ENCODE data around the gene ELMO2.

ELMO2 gene

GRCh38 chr20:46434597-46434996 is 28.2 kb upstream of the ELMO2 start:
- H3K27me3 ChIP-seq (replicated peaks in 2 of 5; ENCODE audit: control insufficient read depth in 4 of 5, insufficient read depth in 5 of 5, low read length in 4 of 5) = peaks cover 0 to 6% (median 0%) of the 10 kb centered on the region in 5 experiments
- CTCF ChIA-PET = interaction anchor here (1.0 to 2.1 kb wide), 3 partner anchors 8 to 307 kb away, joined by 3 to 7 read pairs (median 4); no protein-coding TSS in a partner anchor
- POLR2A ChIA-PET = no interaction called here
- no peak overlapping the region for H3K27ac ChIP-seq (ENCODE audit: insufficient read depth in 1 of 2, low read depth in 1 of 2, low read length in 2 of 2, poor library complexity in 1 of 2, severe bottlenecking in 2 of 2)
- no peak overlapping the region for H3K4me3 ChIP-seq (ENCODE audit: control insufficient read depth in 1 of 7, extremely low read depth in 1 of 7, insufficient read depth in 4 of 7, low read depth in 2 of 7, low read length in 6 of 7)
- no peaks in the 10 kb centered on the region for H3K36me3 ChIP-seq (ENCODE audit: control insufficient read depth in 4 of 4, insufficient read depth in 4 of 4, low read length in 3 of 4)
- H3K9me3 ChIP-seq (ENCODE audit: control extremely low read depth in 1 of 5, control insufficient read depth in 4 of 5, insufficient read depth in 2 of 5, low read depth in 1 of 5, low read length in 4 of 5) = no peaks in the 10 kb centered on the region
- no peak for DNase-seq
- no peaks in the 10 kb centered on the region for H3K4me1 ChIP-seq (ENCODE audit: control extremely low read depth in 1 of 4, control insufficient read depth in 4 of 4, insufficient read depth in 4 of 4, low read length in 3 of 4)

DNA sequence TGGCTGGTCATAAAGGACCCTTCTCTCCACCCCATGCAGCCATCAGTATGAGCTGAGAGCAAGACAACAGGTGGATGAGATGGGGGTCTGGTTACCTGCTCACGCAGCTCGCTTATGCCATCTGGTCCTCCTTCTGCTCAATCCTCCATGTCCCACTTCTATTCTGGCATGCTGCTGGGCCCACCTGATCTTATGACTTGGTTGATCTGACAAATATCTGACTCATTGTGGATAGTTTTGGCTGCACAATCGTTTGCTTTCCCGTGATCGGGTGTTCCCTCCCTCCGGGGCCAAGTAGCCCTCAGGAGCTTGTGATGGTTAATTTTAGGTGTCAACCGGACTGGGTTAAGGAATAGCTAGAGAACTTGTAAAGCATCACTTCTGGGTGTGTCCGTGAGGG is 26.6 kb upstream of the ELMO2 start:
- H3K27me3 ChIP-seq (replicated peaks in 2 of 5; ENCODE audit: control insufficient read depth in 4 of 5, insufficient read depth in 5 of 5, low read length in 4 of 5) = peaks cover 0 to 6% (median 0%) of the 10 kb centered on the region in 5 experiments
- no peak overlapping the region for H3K27ac ChIP-seq (ENCODE audit: insufficient read depth in 1 of 2, low read depth in 1 of 2, low read length in 2 of 2, poor library complexity in 1 of 2, severe bottlenecking in 2 of 2)
- no peak for DNase-seq
- POLR2A ChIA-PET = no interaction called here
- CTCF ChIA-PET = interaction anchor here (0.5 to 2.1 kb wide), 5 partner anchors 9 to 229 kb away, joined by 3 to 7 read pairs (median 4); no protein-coding TSS in a partner anchor
- H3K4me3 ChIP-seq (ENCODE audit: control insufficient read depth in 1 of 7, extremely low read depth in 1 of 7, insufficient read depth in 4 of 7, low read depth in 2 of 7, low read length in 6 of 7) = no peak overlapping the region
- no peaks in the 10 kb centered on the region for H3K4me1 ChIP-seq (ENCODE audit: control extremely low read depth in 1 of 4, control insufficient read depth in 4 of 4, insufficient read depth in 4 of 4, low read length in 3 of 4)
- no peaks in the 10 kb centered on the region for H3K36me3 ChIP-seq (ENCODE audit: control insufficient read depth in 4 of 4, insufficient read depth in 4 of 4, low read length in 3 of 4)
- 94% methylated on average over 8 of the region's 8 CpGs for WGBS (ENCODE audit: insufficient coverage)
- no peaks in the 10 kb centered on the region for H3K9me3 ChIP-seq (ENCODE audit: control extremely low read depth in 1 of 5, control insufficient read depth in 4 of 5, insufficient read depth in 2 of 5, low read depth in 1 of 5, low read length in 4 of 5)

GRCh38 chr20:46430921-46431712 is 24.7 kb upstream of the ELMO2 start:
- Histone ChIP-seq H3K27ac (ENCODE audit: insufficient read depth in 1 of 2, low read depth in 1 of 2, low read length in 2 of 2, poor library complexity in 1 of 2, severe bottlenecking in 2 of 2) (no peak overlapping the region), H3K27me3 (replicated peaks in 2 of 5; ENCODE audit: control insufficient read depth in 4 of 5, insufficient read depth in 5 of 5, low read length in 4 of 5) (peaks cover 0 to 6% (median 0%) of the 10 kb centered on the region in 5 experiments), H3K4me1 (ENCODE audit: control extremely low read depth in 1 of 4, control insufficient read depth in 4 of 4, insufficient read depth in 4 of 4, low read length in 3 of 4) (no peaks in the 10 kb centered on the region), H3K36me3 (ENCODE audit: control insufficient read depth in 4 of 4, insufficient read depth in 4 of 4, low read length in 3 of 4) (no peaks in the 10 kb centered on the region), H3K4me3 (ENCODE audit: control insufficient read depth in 1 of 7, extremely low read depth in 1 of 7, insufficient read depth in 4 of 7, low read depth in 2 of 7, low read length in 6 of 7) (no peak overlapping the region), H3K9me3 (ENCODE audit: control extremely low read depth in 1 of 5, control insufficient read depth in 4 of 5, insufficient read depth in 2 of 5, low read depth in 1 of 5, low read length in 4 of 5) (peaks cover 0 to 5% (median 0%) of the 10 kb centered on the region in 5 experiments)
- ChIA-PET CTCF (interaction anchor here (1.1 kb wide), 1 partner anchor 304 kb away, joined by 3 read pairs; no protein-coding TSS in a partner anchor), POLR2A (no interaction called here)
- no peak for DNase-seq
- WGBS (ENCODE audit: insufficient coverage) = 94% methylated on average over 13 of the region's 15 CpGs

DNA sequence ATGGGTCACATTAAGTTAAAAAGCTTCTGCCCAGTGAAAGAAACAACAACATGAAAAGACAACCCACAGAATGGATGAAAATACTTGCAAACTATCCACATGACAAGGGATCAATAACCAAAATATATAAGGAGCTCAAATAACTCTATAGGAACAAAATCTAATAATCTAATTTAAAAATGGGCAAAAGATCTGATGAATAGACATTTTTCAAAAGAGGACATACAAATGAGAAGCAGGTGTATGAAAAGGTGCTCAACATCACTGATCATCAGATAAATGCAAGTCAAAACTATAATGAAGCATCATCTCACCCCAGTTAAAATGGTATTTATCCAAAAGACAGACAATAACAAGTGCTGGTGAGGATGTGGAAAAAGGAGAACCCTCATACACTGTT is 21.0 kb upstream of the ELMO2 start:
- peaks cover 0 to 8% (median 0%) of the 10 kb centered on the region in 5 experiments for H3K27me3 ChIP-seq (replicated peaks in 2 of 5; ENCODE audit: control insufficient read depth in 4 of 5, insufficient read depth in 5 of 5, low read length in 4 of 5)
- H3K9me3 ChIP-seq (ENCODE audit: control extremely low read depth in 1 of 5, control insufficient read depth in 4 of 5, insufficient read depth in 2 of 5, low read depth in 1 of 5, low read length in 4 of 5) = peaks cover 0 to 5% (median 0%) of the 10 kb centered on the region in 5 experiments
- no peak overlapping the region for H3K27ac ChIP-seq (ENCODE audit: insufficient read depth in 1 of 2, low read depth in 1 of 2, low read length in 2 of 2, poor library complexity in 1 of 2, severe bottlenecking in 2 of 2)
- no peak for DNase-seq
- H3K36me3 ChIP-seq (ENCODE audit: control insufficient read depth in 4 of 4, insufficient read depth in 4 of 4, low read length in 3 of 4) = no peaks in the 10 kb centered on the region
- H3K4me3 ChIP-seq (ENCODE audit: control insufficient read depth in 1 of 7, extremely low read depth in 1 of 7, insufficient read depth in 4 of 7, low read depth in 2 of 7, low read length in 6 of 7) = no peak overlapping the region
- POLR2A ChIA-PET = no interaction called here
- CTCF ChIA-PET = interaction anchor here (0.9 to 1.1 kb wide), 2 partner anchors 69 to 122 kb away, joined by 3 to 5 read pairs; no protein-coding TSS in a partner anchor
- no peaks in the 10 kb centered on the region for H3K4me1 ChIP-seq (ENCODE audit: control extremely low read depth in 1 of 4, control insufficient read depth in 4 of 4, insufficient read depth in 4 of 4, low read length in 3 of 4)

- no peak overlapping the region for H3K27ac ChIP-seq (ENCODE audit: insufficient read depth in 1 of 2, low read depth in 1 of 2, low read length in 2 of 2, poor library complexity in 1 of 2, severe bottlenecking in 2 of 2)
- ChIA-PET POLR2A (no interaction called here), CTCF (interaction anchor here (1.2 to 2.1 kb wide), 2 partner anchors 9 to 14 kb away, joined by 4 to 10 read pairs; no protein-coding TSS in a partner anchor)
- H3K27me3 ChIP-seq (replicated peaks in 2 of 5; ENCODE audit: control insufficient read depth in 4 of 5, insufficient read depth in 5 of 5, low read length in 4 of 5) = peaks cover 0 to 3% (median 0%) of the 10 kb centered on the region in 5 experiments
- no peaks in the 10 kb centered on the region for H3K4me1 ChIP-seq (ENCODE audit: control extremely low read depth in 1 of 4, control insufficient read depth in 4 of 4, insufficient read depth in 4 of 4, low read length in 3 of 4)
- WGBS (ENCODE audit: insufficient coverage) = 100% methylated on average over 2 of the region's 2 CpGs
- no peak overlapping the region for H3K4me3 ChIP-seq (ENCODE audit: control insufficient read depth in 1 of 7, extremely low read depth in 1 of 7, insufficient read depth in 4 of 7, low read depth in 2 of 7, low read length in 6 of 7)
- peaks cover 0 to 5% (median 0%) of the 10 kb centered on the region in 5 experiments for H3K9me3 ChIP-seq (ENCODE audit: control extremely low read depth in 1 of 5, control insufficient read depth in 4 of 5, insufficient read depth in 2 of 5, low read depth in 1 of 5, low read length in 4 of 5)
- no peaks in the 10 kb centered on the region for H3K36me3 ChIP-seq (ENCODE audit: control insufficient read depth in 4 of 4, insufficient read depth in 4 of 4, low read length in 3 of 4)
- no peak for DNase-seq
These were observed 17.6 kb upstream of the ELMO2 start for GRCh38 chr20:46423882-46424482.

DNA sequence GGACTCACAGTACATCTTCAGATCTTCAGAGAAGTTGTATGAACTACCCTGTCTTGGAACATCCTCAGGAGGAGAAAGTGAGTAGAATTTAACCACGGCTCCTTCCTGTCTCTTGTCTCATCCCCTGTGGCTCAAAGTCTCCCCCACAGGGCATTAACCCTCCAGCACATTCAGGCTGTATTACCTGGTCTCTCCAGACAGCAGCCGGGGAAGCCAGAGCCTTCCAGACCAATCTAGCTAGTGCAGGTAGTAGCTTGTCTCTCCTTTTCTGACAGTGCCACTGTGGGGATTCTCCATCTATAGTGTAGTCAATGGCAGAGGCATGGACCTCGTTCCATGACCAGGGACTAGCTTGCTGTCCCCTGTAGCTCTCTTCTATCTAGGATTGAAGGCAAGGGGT is 16.9 kb upstream of the ELMO2 start:
- Histone ChIP-seq H3K36me3 (ENCODE audit: control insufficient read depth in 4 of 4, insufficient read depth in 4 of 4, low read length in 3 of 4) (no peaks in the 10 kb centered on the region), H3K9me3 (ENCODE audit: control extremely low read depth in 1 of 5, control insufficient read depth in 4 of 5, insufficient read depth in 2 of 5, low read depth in 1 of 5, low read length in 4 of 5) (peaks cover 0 to 5% (median 0%) of the 10 kb centered on the region in 5 experiments), H3K4me3 (ENCODE audit: control insufficient read depth in 1 of 7, extremely low read depth in 1 of 7, insufficient read depth in 4 of 7, low read depth in 2 of 7, low read length in 6 of 7) (no peak overlapping the region), H3K27me3 (replicated peaks in 2 of 5; ENCODE audit: control insufficient read depth in 4 of 5, insufficient read depth in 5 of 5, low read length in 4 of 5) (peaks cover 0 to 3% (median 0%) of the 10 kb centered on the region in 5 experiments), H3K27ac (ENCODE audit: insufficient read depth in 1 of 2, low read depth in 1 of 2, low read length in 2 of 2, poor library complexity in 1 of 2, severe bottlenecking in 2 of 2) (no peak overlapping the region), H3K4me1 (ENCODE audit: control extremely low read depth in 1 of 4, control insufficient read depth in 4 of 4, insufficient read depth in 4 of 4, low read length in 3 of 4) (no peaks in the 10 kb centered on the region)
- DNase-seq = no peak
- WGBS (ENCODE audit: insufficient coverage) = 80% methylated on average over 2 of the region's 3 CpGs
- ChIA-PET POLR2A (no interaction called here), CTCF (interaction anchor here (0.9 to 2.1 kb wide), 3 partner anchors 15 to 52 kb away, joined by 3 to 10 read pairs (median 3); no protein-coding TSS in a partner anchor)

DNA sequence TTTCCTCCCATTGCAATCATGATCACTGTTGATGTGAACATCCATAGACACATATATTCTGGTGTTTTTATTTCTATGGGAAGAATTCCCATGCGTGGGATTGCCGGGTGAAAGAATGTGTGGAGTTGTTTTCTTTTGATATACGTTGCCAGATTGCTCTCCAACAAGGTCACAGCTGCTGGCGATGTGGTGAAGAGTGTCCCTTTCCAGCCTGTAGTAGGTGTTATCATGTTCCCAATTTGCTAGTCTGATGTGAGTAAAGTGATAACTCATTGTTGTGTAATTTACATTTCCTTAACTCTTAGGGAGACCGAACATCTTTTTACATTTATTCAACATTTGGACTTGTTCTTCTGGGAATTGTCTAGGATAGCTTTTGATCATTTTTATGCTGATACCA is 14.5 kb upstream of the ELMO2 start:
- H3K4me3 ChIP-seq (ENCODE audit: control insufficient read depth in 1 of 7, extremely low read depth in 1 of 7, insufficient read depth in 4 of 7, low read depth in 2 of 7, low read length in 6 of 7) = no peak overlapping the region
- WGBS (ENCODE audit: insufficient coverage) = 95% methylated on average over 4 of the region's 5 CpGs
- H3K9me3 ChIP-seq (ENCODE audit: control extremely low read depth in 1 of 5, control insufficient read depth in 4 of 5, insufficient read depth in 2 of 5, low read depth in 1 of 5, low read length in 4 of 5) = no peaks in the 10 kb centered on the region
- ChIA-PET CTCF (interaction anchor here (1.1 to 1.7 kb wide), 2 partner anchors 14 to 17 kb away, joined by 3 to 4 read pairs; partner anchors contain the start of gene ELMO2), POLR2A (no interaction called here)
- DNase-seq = no peak
- no peaks in the 10 kb centered on the region for H3K4me1 ChIP-seq (ENCODE audit: control extremely low read depth in 1 of 4, control insufficient read depth in 4 of 4, insufficient read depth in 4 of 4, low read length in 3 of 4)
- no peaks in the 10 kb centered on the region for H3K36me3 ChIP-seq (ENCODE audit: control insufficient read depth in 4 of 4, insufficient read depth in 4 of 4, low read length in 3 of 4)
- peaks cover 0 to 3% (median 0%) of the 10 kb centered on the region in 5 experiments for H3K27me3 ChIP-seq (replicated peaks in 2 of 5; ENCODE audit: control insufficient read depth in 4 of 5, insufficient read depth in 5 of 5, low read length in 4 of 5)
- H3K27ac ChIP-seq (ENCODE audit: insufficient read depth in 1 of 2, low read depth in 1 of 2, low read length in 2 of 2, poor library complexity in 1 of 2, severe bottlenecking in 2 of 2) = no peak overlapping the region

Measured in common myeloid progenitor, CD34-positive (primary cell).